ENCODE measurements around the gene SPRED2. TPM values are rescaled to one million over a fixed set of nuclear protein-coding genes. Genes with fewer than 3 reads are reported as not detected.
A peak's percentile ranks its signal among the peaks of the same experiment; 100 is the strongest.

The SPRED2 gene, protein sequence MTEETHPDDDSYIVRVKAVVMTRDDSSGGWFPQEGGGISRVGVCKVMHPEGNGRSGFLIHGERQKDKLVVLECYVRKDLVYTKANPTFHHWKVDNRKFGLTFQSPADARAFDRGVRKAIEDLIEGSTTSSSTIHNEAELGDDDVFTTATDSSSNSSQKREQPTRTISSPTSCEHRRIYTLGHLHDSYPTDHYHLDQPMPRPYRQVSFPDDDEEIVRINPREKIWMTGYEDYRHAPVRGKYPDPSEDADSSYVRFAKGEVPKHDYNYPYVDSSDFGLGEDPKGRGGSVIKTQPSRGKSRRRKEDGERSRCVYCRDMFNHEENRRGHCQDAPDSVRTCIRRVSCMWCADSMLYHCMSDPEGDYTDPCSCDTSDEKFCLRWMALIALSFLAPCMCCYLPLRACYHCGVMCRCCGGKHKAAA
- total RNA-seq (2014; rRNA removed; shearing (Covaris generic)): 8.5 and 19.7 TPM in 2 replicates
- 19.5 and 20.3 TPM in 2 replicates for polyA plus RNA-seq (2016; fragmentation: Nextera tagmentation; extraction: Ambion mirVana)

DNA sequence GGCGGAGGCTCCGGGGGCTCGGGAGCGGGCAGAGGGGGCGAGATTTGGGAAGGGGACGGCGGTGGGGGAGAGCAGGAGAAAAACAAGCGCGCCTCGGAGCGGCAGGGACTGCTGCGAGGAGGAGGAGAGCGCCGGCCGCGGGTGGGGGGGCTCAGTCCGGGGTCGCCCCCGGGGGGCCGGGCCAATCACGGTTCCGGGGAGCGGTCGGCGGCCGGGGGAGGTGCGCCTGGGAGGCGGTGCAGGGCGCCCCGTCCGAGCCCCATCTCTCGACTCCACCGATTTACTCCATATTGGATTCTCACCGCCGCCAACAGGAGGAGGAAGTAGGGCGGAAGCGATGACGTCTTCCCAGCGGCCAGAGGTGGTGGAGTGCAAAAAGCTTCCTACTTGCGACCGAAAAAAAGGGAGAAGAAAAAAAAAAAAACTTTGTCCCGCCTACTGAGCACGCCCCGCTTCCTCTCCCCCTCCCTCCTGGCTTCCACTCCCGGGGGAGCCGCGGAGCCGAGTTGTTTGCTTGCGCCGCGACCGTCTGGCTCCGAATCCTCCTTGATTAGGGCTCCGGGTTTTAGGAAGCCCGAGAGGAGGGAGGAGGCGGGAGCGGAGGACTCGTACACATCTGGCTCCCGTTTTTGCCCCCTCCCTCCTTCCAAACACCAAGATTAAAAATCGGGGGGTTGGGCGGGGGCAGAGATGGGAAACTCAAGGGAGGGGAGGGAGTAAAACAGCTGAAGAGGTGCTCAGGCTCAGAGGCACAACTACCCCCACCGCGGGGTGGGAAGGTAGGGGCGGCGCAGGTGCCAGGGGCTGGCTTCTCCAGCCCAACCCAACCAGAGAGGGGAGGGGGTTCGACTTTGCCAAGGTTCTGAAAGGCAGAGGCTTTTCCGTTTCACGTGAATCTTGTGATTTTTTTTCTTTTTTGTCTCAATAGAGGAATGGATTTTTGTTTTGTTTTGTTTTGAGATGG, at the start of gene SPRED2:
SPRED2 (minus strand) TSS at position 373 of the 964 bp plus-strand sequence. CDS start 612 bp downstream, outside the sequence.
- peaks cover 34% of the 10 kb centered on the region for H3F3A ChIP-seq (ENCODE audit: insufficient read depth)
- H3K79me2 ChIP-seq (ENCODE audit: insufficient read depth): peaks cover 54% of the 10 kb centered on the region
- 2% methylated on average over 33 to 68 of the region's 68 CpGs for whole genome bisulfite sequencing, 2 experiments (ENCODE audit: low coverage in 1 of 2, low lambda C conversion rate in 2 of 2, missing lambda C conversion rate in 2 of 2)
- H3K4me2 ChIP-seq (ENCODE audit: unreplicated experiment): peak within 1 kb of the TSS; percentile 91
- TF ChIP-seq EZH2phosphoT487 (IDR thresholded peaks at IDR 0.05; ENCODE audit: insufficient read depth, low read depth) (no peak), EZH2 (IDR thresholded peaks at IDR 0.05; ENCODE audit: insufficient read depth, poor library complexity, severe bottlenecking) (no peak)
- H3K9me2 ChIP-seq (ENCODE audit: insufficient read depth): no peaks in the 10 kb centered on the region
- in situ Hi-C loops (cut with MboI): no loop called here
- H3K9ac ChIP-seq: peak within 1 kb of the TSS; percentile 88
- H3K36me3 ChIP-seq (ENCODE audit: low read depth): no peaks in the 10 kb centered on the region
- peak within 1 kb of the TSS; percentile 99 for H2AFZ ChIP-seq
- H3K27me3 ChIP-seq (replicated peaks; ENCODE audit: insufficient read depth): no peaks in the 10 kb centered on the region
- peaks cover 24% of the 10 kb centered on the region for H3K4me1 ChIP-seq (ENCODE audit: insufficient read depth)
- peak; percentile 99 for DNase-seq
- H3K9me3 ChIP-seq (ENCODE audit: low read depth): no peaks in the 10 kb centered on the region
- no peaks in the 10 kb centered on the region for H4K20me1 ChIP-seq (ENCODE audit: insufficient read depth)
- H3K27ac ChIP-seq: peak within 1 kb of the TSS; percentile 72
- H3K4me3 ChIP-seq: peak within 1 kb of the TSS; percentile 97

DNA sequence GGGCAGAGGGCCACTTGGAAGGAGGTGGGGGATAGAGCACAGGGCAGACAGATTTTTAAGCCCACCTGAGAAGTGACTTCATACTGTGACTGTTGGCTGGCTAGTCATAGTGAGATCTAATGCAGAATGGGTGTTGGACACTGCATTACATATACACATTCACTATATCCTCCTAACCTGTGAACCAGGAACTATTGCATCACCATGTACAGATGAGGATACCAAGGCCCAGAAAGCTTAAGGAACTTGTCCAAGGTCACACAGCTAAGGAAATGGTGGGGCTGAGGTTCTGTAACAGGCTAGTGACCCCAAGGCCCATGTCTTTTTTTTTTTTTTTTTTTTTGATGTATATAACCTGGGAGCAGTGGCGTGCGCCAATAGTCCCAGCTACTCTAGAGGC, 49.6 kb upstream of the SPRED2 start:
- Histone ChIP-seq H3F3A (ENCODE audit: insufficient read depth) (no peaks in the 10 kb centered on the region), H4K20me1 (ENCODE audit: insufficient read depth) (no peaks in the 10 kb centered on the region), H2AFZ (no peak overlapping the region), H3K4me3 (no peak overlapping the region), H3K79me2 (ENCODE audit: insufficient read depth) (no peaks in the 10 kb centered on the region), H3K9me2 (ENCODE audit: insufficient read depth) (no peaks in the 10 kb centered on the region), H3K36me3 (ENCODE audit: low read depth) (no peaks in the 10 kb centered on the region), H3K9ac (no peak overlapping the region), H3K27me3 (replicated peaks; ENCODE audit: insufficient read depth) (no peaks in the 10 kb centered on the region), H3K4me1 (ENCODE audit: insufficient read depth) (no peaks in the 10 kb centered on the region), H3K27ac (no peak overlapping the region), H3K4me2 (ENCODE audit: unreplicated experiment) (no peak overlapping the region), H3K9me3 (ENCODE audit: low read depth) (no peaks in the 10 kb centered on the region)
- 91 to 94% methylated on average over 2 of the region's 2 CpGs for WGBS, 2 experiments (ENCODE audit: low coverage in 1 of 2, low lambda C conversion rate in 2 of 2, missing lambda C conversion rate in 2 of 2)
- no peak for TF ChIP-seq EZH2 (IDR thresholded peaks at IDR 0.05; ENCODE audit: insufficient read depth, poor library complexity, severe bottlenecking)
- no peak for TF ChIP-seq EZH2phosphoT487 (IDR thresholded peaks at IDR 0.05; ENCODE audit: insufficient read depth, low read depth)
- no peak for DNase-seq
- in situ Hi-C loops (cut with MboI): no loop called here

DNA sequence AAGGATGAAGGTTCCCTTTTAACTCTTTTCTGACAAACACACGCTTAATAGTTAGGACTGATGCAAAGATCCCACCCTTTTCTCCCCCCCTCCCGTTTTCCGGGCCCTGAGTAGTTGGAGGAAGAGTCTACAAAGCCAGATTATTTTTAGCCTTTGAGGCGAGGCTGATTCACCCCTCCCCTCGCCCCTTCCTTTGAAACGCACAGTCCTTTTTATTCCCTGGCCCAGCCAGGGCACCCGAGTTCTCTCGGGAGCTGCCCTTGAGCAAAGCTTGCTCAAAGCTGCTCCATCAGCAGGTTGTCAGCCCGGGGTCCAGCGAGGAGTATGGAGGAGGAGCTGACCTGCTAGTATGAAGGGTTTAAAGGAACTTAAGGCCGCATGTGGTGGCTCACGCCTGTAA, 47.1 kb upstream of the SPRED2 start:
- no peaks in the 10 kb centered on the region for H3K36me3 ChIP-seq (ENCODE audit: low read depth)
- no peaks in the 10 kb centered on the region for H3K9me3 ChIP-seq (ENCODE audit: low read depth)
- H3K79me2 ChIP-seq (ENCODE audit: insufficient read depth): no peaks in the 10 kb centered on the region
- no peaks in the 10 kb centered on the region for H3K4me1 ChIP-seq (ENCODE audit: insufficient read depth)
- in situ Hi-C loops (cut with MboI): no loop called here
- no peaks in the 10 kb centered on the region for H3K27me3 ChIP-seq (replicated peaks; ENCODE audit: insufficient read depth)
- H3K4me2 ChIP-seq (ENCODE audit: unreplicated experiment): no peak overlapping the region
- H3K9ac ChIP-seq: no peak overlapping the region
- no peaks in the 10 kb centered on the region for H3K9me2 ChIP-seq (ENCODE audit: insufficient read depth)
- no peak overlapping the region for H3K27ac ChIP-seq
- no peak for DNase-seq
- no peak overlapping the region for H3K4me3 ChIP-seq
- H3F3A ChIP-seq (ENCODE audit: insufficient read depth): no peaks in the 10 kb centered on the region
- TF ChIP-seq EZH2phosphoT487 (IDR thresholded peaks at IDR 0.05; ENCODE audit: insufficient read depth, low read depth): no peak
- no peak for TF ChIP-seq EZH2 (IDR thresholded peaks at IDR 0.05; ENCODE audit: insufficient read depth, poor library complexity, severe bottlenecking)
- no peak overlapping the region for H2AFZ ChIP-seq
- WGBS, 2 experiments (ENCODE audit: low coverage in 1 of 2, low lambda C conversion rate in 2 of 2, missing lambda C conversion rate in 2 of 2): 71 to 80% methylated on average over 12 of the region's 12 CpGs
- no peaks in the 10 kb centered on the region for H4K20me1 ChIP-seq (ENCODE audit: insufficient read depth)

DNA sequence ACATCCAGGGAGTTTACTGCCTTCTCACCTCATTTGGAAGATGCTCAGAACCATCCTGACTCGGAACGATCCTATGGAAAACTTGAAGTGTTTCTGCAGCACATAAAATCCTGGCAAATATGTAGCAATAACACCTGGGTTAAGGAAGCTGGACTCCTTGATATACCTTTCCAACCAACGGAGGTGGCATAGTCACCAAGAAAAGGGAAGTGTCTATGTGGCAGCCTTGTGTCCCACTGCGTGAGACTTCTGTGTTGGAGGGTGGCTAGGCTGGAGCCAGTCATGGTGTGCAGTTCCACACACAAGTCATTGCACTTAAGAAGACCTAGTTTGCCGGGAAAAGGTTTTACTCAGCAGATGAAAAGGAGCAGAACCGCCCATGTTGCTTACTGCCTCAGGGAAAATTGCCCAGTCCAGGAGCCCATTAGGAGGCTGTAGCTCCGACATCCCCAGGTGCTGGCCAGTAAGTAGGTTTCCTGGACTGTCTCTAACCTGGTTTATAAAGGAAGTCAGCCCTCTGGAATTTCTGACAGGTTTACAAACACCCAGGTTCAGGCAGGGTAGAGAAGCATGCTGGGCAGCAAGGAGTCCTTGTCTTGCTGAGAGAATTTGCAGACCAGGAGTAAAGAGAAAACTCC, 46.2 kb upstream of the SPRED2 start:
- Histone ChIP-seq H3K79me2 (ENCODE audit: insufficient read depth) (no peaks in the 10 kb centered on the region), H3F3A (ENCODE audit: insufficient read depth) (no peaks in the 10 kb centered on the region), H3K9me3 (ENCODE audit: low read depth) (no peaks in the 10 kb centered on the region), H3K9me2 (ENCODE audit: insufficient read depth) (no peaks in the 10 kb centered on the region), H3K27ac (no peak overlapping the region), H3K4me2 (ENCODE audit: unreplicated experiment) (no peak overlapping the region), H2AFZ (no peak overlapping the region), H3K9ac (no peak overlapping the region), H3K36me3 (ENCODE audit: low read depth) (no peaks in the 10 kb centered on the region), H3K4me1 (ENCODE audit: insufficient read depth) (no peaks in the 10 kb centered on the region), H3K4me3 (no peak overlapping the region), H3K27me3 (replicated peaks; ENCODE audit: insufficient read depth) (no peaks in the 10 kb centered on the region), H4K20me1 (ENCODE audit: insufficient read depth) (no peaks in the 10 kb centered on the region)
- no peak for DNase-seq
- TF ChIP-seq EZH2 (IDR thresholded peaks at IDR 0.05; ENCODE audit: insufficient read depth, poor library complexity, severe bottlenecking) (no peak), EZH2phosphoT487 (IDR thresholded peaks at IDR 0.05; ENCODE audit: insufficient read depth, low read depth) (no peak)
- WGBS, 2 experiments (ENCODE audit: low coverage in 1 of 2, low lambda C conversion rate in 2 of 2, missing lambda C conversion rate in 2 of 2): 85 to 87% methylated on average over 7 of the region's 7 CpGs
- in situ Hi-C loops (cut with MboI): no loop called here
